ENCODE measurements around the gene RNF19B.

- no peak for TF ChIP-seq EZH2 (IDR thresholded peaks at IDR 0.05; ENCODE audit: borderline replicate concordance, low read length)
- TF ChIP-seq CTCF (conservative IDR thresholded peaks at IDR 0.05 in 1 of 2, IDR thresholded peaks at IDR 0.05 in 1 of 2; ENCODE audit: extremely low read depth in 1 of 2, insufficient read depth in 1 of 2, low read depth in 1 of 2, low read length in 2 of 2), result no peak
Observed at GRCh38 chr1:32910319-32910718, 54.3 kb downstream of the RNF19B start.
